Heart left ventricle (tissue), 16 donors: ENCODE data around the gene SCYGR6. TPM values are rescaled to one million over a fixed set of nuclear protein-coding genes. Genes with fewer than 3 reads are reported as not detected.

Experiments used
- ATAC-seq, 4 donors: fragments of 200-7000 bp; cut with Tn5 transposase; one replicate each; pipeline ENCODE4 v1.9.1; 2020 to 2022; ENCODE audit warnings: moderate library complexity in 4 of 4, mild to moderate bottlenecking in 3 of 4, moderate number of reproducible peaks in 1 of 4
- DNase-seq, 5 donors: peaks; one replicate each; pipeline ENCODE4 v3.0.0-alpha.2; 2020
- H3K27ac ChIP-seq, 12 donors: fragments of 200-600 bp; sonication (generic) in 4 of 12; one replicate each; pipeline versions ENCODE4 v1.5.0 to v1.8.0; 2016 to 2022; ENCODE audit warnings: mild to moderate bottlenecking in 2 of 12
- H3K27me3 ChIP-seq, 9 donors: fragments of 200-600 bp; sonication (generic) in 2 of 9; one replicate each; pipeline versions ENCODE4 v1.5.1 to v1.8.0; 2016 to 2022; ENCODE audit warnings: mild to moderate bottlenecking in 3 of 9
- H3K36me3 ChIP-seq, 9 donors: fragments of 200-600 bp; sonication (generic) in 2 of 9; one replicate each; pipeline versions ENCODE4 v1.5.0 to v1.8.0; 2018 to 2022; ENCODE audit warnings: mild to moderate bottlenecking in 2 of 9
- H3K4me1 ChIP-seq, 12 donors: fragments of 200-600 bp; sonication (generic) in 4 of 12; one replicate each; pipeline versions ENCODE4 v1.5.0 to v1.8.0; 2016 to 2022; ENCODE audit warnings: mild to moderate bottlenecking in 3 of 12
- H3K4me3 ChIP-seq, 12 donors: fragments of 200-600 bp; sonication (generic) in 4 of 12; one replicate each; pipeline versions ENCODE4 v1.5.0 to v1.8.0; 2017 to 2022; ENCODE audit warnings: mild to moderate bottlenecking in 9 of 12, moderate library complexity in 4 of 12
- H3K9me3 ChIP-seq, 12 donors: fragments of 200-600 bp; sonication (generic) in 4 of 12; one replicate each; pipeline versions ENCODE4 v1.5.0 to v1.8.0; 2016 to 2022; ENCODE audit warnings: mild to moderate bottlenecking in 1 of 12
- POLR2A ChIP-seq, 2 donors: fragments of 450-650 bp; IDR thresholded peaks; one replicate each; pipeline ENCODE4 v1.6.1; 2017; ENCODE audit warnings: antibody characterized with exemption in 2 of 2, mild to moderate bottlenecking in 2 of 2, moderate library complexity in 2 of 2
- WGBS, 4 donors: extraction: QIAGEN DNeasy Blood & Tissue Kit in 2 of 4; methylation state at CpG; one replicate each; pipeline versions ENCODE4 v1.1.5 to v1.1.7; 2013 to 2018; 5-methylcytosine and 5-hydroxymethylcytosine counted together
- intact Hi-C, 10 donors: fragments of 100-400 bp; cut with DNase I; formaldehyde crosslinking; loops; one replicate each; pipeline versions ENCODE4 v1.11.1 to v1.14.2; 2022
- polyA plus RNA-seq, 2 donors: library from polyadenylated mRNA; stranded (reverse); fragments of 200-250 nt; gene quantifications; one replicate each; pipeline ENCODE4 v1.2.3, GENCODE V29; 2013
- total RNA-seq, 9 donors: library from RNA; depleted of rRNA in 2 of 9; stranded (reverse); fragments of >200 nt in 2 of 9; fragmentation: NEBNext Ultra II Directional in 3 of 9; extraction: Animal tissue kit (Norgen Biotek cat#: 25700) in 3 of 9; gene quantifications; one replicate each; pipeline versions ENCODE4 v1.1.0 to v1.2.4, GENCODE V29; 2016 to 2023
- TF ChIP-seq, protein P1 (sequence below), 12 donors: fragments of 200-600 bp; sonication (generic) in 4 of 12; IDR thresholded peaks; one replicate each; pipeline versions ENCODE4 v1.5.0 to v1.8.0; 2018 to 2022; ENCODE audit warnings: antibody characterized with exemption in 12 of 12, mild to moderate bottlenecking in 5 of 12
- donor health status: ischemic (EF 13 %, LVEDD 7.1; RV severe dilation, severe dysfunction).
- donor health status: healthy with polysubstance abuse.
- donor health status: DM: no; HTN: yes; CAD: no.
- donor health status: DM: no; HTN: no; CAD: no.
- donor health status: ischemic (EF 25% LVEDD 6.9; RV normal size, moderate dysfunction).
- donor health status: ischemic (EF 25% LVEDD 5.7; RV mildly dilated, moderate dysfunction).
- donor health status: healthy.
- donor health status: DM: yes; HTN: yes; CAD: no.
- donor health status: ischemic (EF 35%, LVEDD 5.7; RV mildly dilated, moderate dysfunction).
- donor health status: nonischemic (EF 11% LVEDD 7.7; RV severe dilation, severe dysfunction).
- donor health status: DM: yes; HTN: yes; CAD: no.
- donor health status: PGD.
- donor health status: ischemic (EF 29% LVEDD 5.4; RV normal size, mild dysfunction).
- donor health status: nonischemic (EF 23%, LVEDD 6.1; RV moderate dilation, normal function).

SCYGR6 gene
- total and polyA plus RNA-seq, 11 donors: not detected

DNA sequence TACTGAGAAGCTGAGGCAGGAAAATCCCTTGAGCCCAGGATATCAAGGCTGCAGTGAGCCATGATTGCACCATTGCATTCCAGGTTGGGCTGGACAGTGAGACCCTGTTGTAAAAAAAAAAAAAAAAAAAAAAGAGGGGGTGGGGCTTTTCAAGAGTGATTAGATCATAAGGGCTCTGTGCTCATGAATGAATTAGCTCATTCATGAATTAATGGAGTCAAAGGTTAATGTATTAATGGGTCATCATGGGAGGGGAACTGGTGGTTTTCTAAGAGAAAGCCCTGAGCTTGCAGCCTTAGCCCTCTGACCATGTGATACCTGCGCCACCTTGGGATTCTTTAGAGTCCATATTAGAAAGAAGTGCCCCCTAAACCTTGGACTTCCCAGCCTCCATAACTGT lies 11.3 kb downstream of the SCYGR6 start:
- H3K36me3 ChIP-seq: no peaks in the 10 kb centered on the region
- 85 to 97% (median 95%) methylated on average over 1 of the region's 1 CpG for WGBS, 4 donors
- ATAC-seq: no peak
- H3K4me1 ChIP-seq: peaks cover 0 to 10% (median 2%) of the 10 kb centered on the region in 12 donors
- H3K27ac ChIP-seq: no peak overlapping the region
- H3K9me3 ChIP-seq: no peaks in the 10 kb centered on the region
- TF ChIP-seq POLR2A (IDR thresholded peaks at IDR 0.05): no peak
- TF ChIP-seq, protein P1, sequence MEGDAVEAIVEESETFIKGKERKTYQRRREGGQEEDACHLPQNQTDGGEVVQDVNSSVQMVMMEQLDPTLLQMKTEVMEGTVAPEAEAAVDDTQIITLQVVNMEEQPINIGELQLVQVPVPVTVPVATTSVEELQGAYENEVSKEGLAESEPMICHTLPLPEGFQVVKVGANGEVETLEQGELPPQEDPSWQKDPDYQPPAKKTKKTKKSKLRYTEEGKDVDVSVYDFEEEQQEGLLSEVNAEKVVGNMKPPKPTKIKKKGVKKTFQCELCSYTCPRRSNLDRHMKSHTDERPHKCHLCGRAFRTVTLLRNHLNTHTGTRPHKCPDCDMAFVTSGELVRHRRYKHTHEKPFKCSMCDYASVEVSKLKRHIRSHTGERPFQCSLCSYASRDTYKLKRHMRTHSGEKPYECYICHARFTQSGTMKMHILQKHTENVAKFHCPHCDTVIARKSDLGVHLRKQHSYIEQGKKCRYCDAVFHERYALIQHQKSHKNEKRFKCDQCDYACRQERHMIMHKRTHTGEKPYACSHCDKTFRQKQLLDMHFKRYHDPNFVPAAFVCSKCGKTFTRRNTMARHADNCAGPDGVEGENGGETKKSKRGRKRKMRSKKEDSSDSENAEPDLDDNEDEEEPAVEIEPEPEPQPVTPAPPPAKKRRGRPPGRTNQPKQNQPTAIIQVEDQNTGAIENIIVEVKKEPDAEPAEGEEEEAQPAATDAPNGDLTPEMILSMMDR (IDR thresholded peaks at IDR 0.05): no peak
- H3K4me3 ChIP-seq: no peak overlapping the region
- intact Hi-C loops: no loop called here
- H3K27me3 ChIP-seq: peaks cover 0 to 10% (median 0%) of the 10 kb centered on the region in 9 donors
- no peak for DNase-seq

DNA sequence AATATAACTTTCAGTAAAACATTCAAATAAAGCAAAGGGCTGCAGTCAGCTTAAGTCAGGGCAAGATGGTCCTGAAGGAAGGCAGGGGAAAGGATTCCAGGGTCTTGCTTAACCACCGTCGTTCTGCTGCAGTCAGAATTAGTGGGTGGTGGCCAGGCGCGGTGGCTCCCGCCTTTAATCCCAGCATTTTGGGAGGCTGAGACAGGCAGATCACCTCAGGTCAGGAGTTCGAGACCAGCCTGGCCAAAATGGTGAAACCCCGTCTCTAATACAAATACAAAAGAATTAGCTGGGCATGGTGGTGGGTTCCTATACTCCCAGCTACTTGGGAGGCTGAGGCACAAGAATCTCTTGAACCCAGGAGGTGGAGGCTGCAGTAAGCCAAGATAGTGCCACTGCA lies 13.6 kb downstream of the SCYGR6 start:
- H3K36me3 ChIP-seq: no peaks in the 10 kb centered on the region
- 86 to 91% (median 89%) methylated on average over 7 of the region's 7 CpGs for WGBS, 4 donors
- no peaks in the 10 kb centered on the region for H3K9me3 ChIP-seq
- H3K27me3 ChIP-seq: no peaks in the 10 kb centered on the region
- intact Hi-C loops: no loop called here
- H3K4me3 ChIP-seq: no peak overlapping the region
- DNase-seq (no peak), ATAC-seq (no peak)
- H3K27ac ChIP-seq: no peak overlapping the region
- H3K4me1 ChIP-seq: no peaks in the 10 kb centered on the region
- TF ChIP-seq POLR2A (IDR thresholded peaks at IDR 0.05): no peak
- TF ChIP-seq, protein P1 (IDR thresholded peaks at IDR 0.05): no peak

DNA sequence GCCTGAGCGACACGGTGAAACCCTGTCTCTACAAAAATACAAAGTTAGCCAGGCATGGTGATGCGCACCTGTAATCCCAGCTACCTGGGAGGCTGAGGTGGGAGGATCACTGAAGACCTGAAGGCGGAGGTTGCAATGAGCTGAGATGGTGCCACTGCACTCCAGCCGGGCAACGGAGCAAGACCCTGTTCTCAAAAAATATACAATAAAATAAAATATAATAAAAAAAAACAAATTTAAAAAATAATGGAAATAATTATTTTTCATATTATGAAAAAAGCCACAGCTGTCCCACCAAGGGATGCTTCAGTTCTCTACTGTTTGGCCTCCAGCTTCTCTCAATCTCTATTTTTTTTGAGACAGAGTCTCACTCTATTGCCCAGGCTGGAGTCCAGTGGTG lies 17.2 kb downstream of the SCYGR6 start:
- Histone ChIP-seq H3K9me3 (no peaks in the 10 kb centered on the region), H3K27me3 (peaks cover 0 to 4% (median 0%) of the 10 kb centered on the region in 9 donors), H3K36me3 (no peaks in the 10 kb centered on the region), H3K27ac (no peak overlapping the region), H3K4me3 (no peak overlapping the region), H3K4me1 (no peaks in the 10 kb centered on the region)
- intact Hi-C loops: no loop called here
- WGBS, 4 donors: 80 to 93% (median 85%) methylated on average over 6 of the region's 6 CpGs
- DNase-seq: no peak
- no peak for ATAC-seq
- TF ChIP-seq, protein P1 (IDR thresholded peaks at IDR 0.05): no peak
- no peak for TF ChIP-seq POLR2A (IDR thresholded peaks at IDR 0.05)

DNA sequence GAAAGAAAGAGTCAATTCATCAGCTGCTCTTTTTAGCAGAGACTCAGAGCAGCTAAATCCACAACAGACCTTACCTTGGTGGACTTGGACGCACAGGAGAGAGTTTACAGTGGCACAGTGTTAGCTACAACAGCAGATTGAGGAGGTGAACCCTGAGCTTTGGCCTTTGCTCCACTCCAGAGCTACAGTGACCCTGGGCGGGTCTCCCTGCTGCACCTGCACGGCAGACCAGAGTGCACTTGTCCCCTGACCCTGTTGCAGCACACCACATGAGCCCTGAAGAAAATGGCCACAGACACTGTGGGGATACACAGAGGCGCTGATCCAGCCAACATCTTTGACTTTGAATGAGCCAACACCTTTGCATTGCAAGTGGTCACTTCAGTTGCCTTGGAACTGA lies 17.7 kb downstream of the SCYGR6 start:
- ATAC-seq: no peak
- no peaks in the 10 kb centered on the region for H3K4me1 ChIP-seq
- intact Hi-C loops: no loop called here
- H3K27ac ChIP-seq: no peak overlapping the region
- H3K36me3 ChIP-seq: no peaks in the 10 kb centered on the region
- DNase-seq: no peak
- H3K27me3 ChIP-seq: peaks cover 0 to 4% (median 0%) of the 10 kb centered on the region in 9 donors
- no peak overlapping the region for H3K4me3 ChIP-seq
- 69 to 85% (median 80%) methylated on average over 4 of the region's 4 CpGs for WGBS, 4 donors
- TF ChIP-seq, protein P1 (IDR thresholded peaks at IDR 0.05): no peak
- no peak for TF ChIP-seq POLR2A (IDR thresholded peaks at IDR 0.05)
- H3K9me3 ChIP-seq: no peaks in the 10 kb centered on the region
